ENCODE measurements around the gene GTF2F2. TPM values are rescaled to one million over a fixed set of nuclear protein-coding genes. Genes with fewer than 3 reads are reported as not detected.

Gene GTF2F2
- total RNA-seq, 1 donor from 2014 or later = 18.9 TPM

DNA sequence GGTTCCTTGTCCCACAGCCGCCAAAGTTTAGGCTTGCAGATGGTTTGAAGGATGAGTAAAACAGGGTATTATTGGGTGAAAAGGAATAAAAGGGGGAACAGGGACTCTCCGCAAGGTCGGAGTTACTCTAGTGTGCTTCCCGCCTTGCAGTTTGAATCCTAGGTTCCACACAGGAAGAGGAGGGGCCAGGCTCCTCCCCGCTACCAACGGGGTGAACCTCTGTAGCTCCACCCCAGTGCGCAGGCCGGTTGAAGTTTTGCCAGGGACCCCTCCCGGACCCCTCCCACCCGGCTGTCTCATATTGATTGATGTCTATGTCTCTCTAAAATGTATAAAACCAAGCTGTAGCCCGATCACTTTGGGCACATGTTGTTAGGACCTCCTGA is 11.6 kb upstream of the GTF2F2 start:
- Histone ChIP-seq H3K4me1 (no peaks in the 10 kb centered on the region), H3K27ac (no peak overlapping the region), H3K27me3 (no peaks in the 10 kb centered on the region), H3K9me3 (no peaks in the 10 kb centered on the region), H3K36me3 (no peaks in the 10 kb centered on the region), H3K4me3 (no peak overlapping the region)
- no peak for TF ChIP-seq CTCF (IDR thresholded peaks at IDR 0.05)
- no peak for TF ChIP-seq POLR2AphosphoS5 (IDR thresholded peaks at IDR 0.05; ENCODE audit: insufficient read depth in 1 of 2, low read depth in 1 of 2)
- TF ChIP-seq POLR2A (IDR thresholded peaks at IDR 0.05) = no peak
- intact Hi-C loops (cut with DNase I) = no loop called here
- DNase-seq (ENCODE audit: extremely low spot score in 2 of 2) = no peak

- Histone ChIP-seq H3K4me3 (no peak overlapping the region), H3K9me3 (no peaks in the 10 kb centered on the region), H3K27ac (no peak overlapping the region), H3K27me3 (no peaks in the 10 kb centered on the region), H3K4me1 (no peaks in the 10 kb centered on the region), H3K36me3 (no peaks in the 10 kb centered on the region)
- no peak for DNase-seq (ENCODE audit: extremely low spot score in 2 of 2)
- intact Hi-C loops (cut with DNase I) = no loop called here
- no peak for TF ChIP-seq POLR2AphosphoS5 (IDR thresholded peaks at IDR 0.05; ENCODE audit: insufficient read depth in 1 of 2, low read depth in 1 of 2)
- no peak for TF ChIP-seq CTCF (IDR thresholded peaks at IDR 0.05)
- no peak for TF ChIP-seq POLR2A (IDR thresholded peaks at IDR 0.05)
Observed at GRCh38 chr13:45109102-45109720, 11.1 kb upstream of the GTF2F2 start.

- DNase-seq (ENCODE audit: extremely low spot score in 2 of 2) = no peak
- Histone ChIP-seq H3K9me3 (no peaks in the 10 kb centered on the region), H3K27ac (no peak overlapping the region), H3K36me3 (no peaks in the 10 kb centered on the region), H3K4me1 (no peaks in the 10 kb centered on the region), H3K4me3 (no peak overlapping the region), H3K27me3 (no peaks in the 10 kb centered on the region)
- TF ChIP-seq POLR2A (IDR thresholded peaks at IDR 0.05) = no peak
- TF ChIP-seq CTCF (IDR thresholded peaks at IDR 0.05) = no peak
- no peak for TF ChIP-seq POLR2AphosphoS5 (IDR thresholded peaks at IDR 0.05; ENCODE audit: insufficient read depth in 1 of 2, low read depth in 1 of 2)
- intact Hi-C loops (cut with DNase I) = no loop called here
Observed at GRCh38 chr13:45113233-45114224, 6.8 kb upstream of the GTF2F2 start.

GRCh38 chr13:45119469-45119990 is 780 bp upstream of the GTF2F2 start:
- peak overlapping the region; percentile 86 to 89 for H3K4me3 ChIP-seq
- no peaks in the 10 kb centered on the region for H3K36me3 ChIP-seq
- peaks cover 27% of the 10 kb centered on the region for H3K4me1 ChIP-seq
- H3K27me3 ChIP-seq = no peaks in the 10 kb centered on the region
- no peak for DNase-seq (ENCODE audit: extremely low spot score in 2 of 2)
- TF ChIP-seq POLR2A (IDR thresholded peaks at IDR 0.05) = no peak
- no peak for TF ChIP-seq POLR2AphosphoS5 (IDR thresholded peaks at IDR 0.05; ENCODE audit: insufficient read depth in 1 of 2, low read depth in 1 of 2)
- TF ChIP-seq CTCF (IDR thresholded peaks at IDR 0.05) = no peak
- intact Hi-C loops (cut with DNase I) = no loop called here
- H3K27ac ChIP-seq = peak overlapping the region; percentile 82
- no peaks in the 10 kb centered on the region for H3K9me3 ChIP-seq
